K562 (cell line): ENCODE data around the gene TCF4. TPM values are rescaled to one million over a fixed set of nuclear protein-coding genes. Genes with fewer than 3 reads are reported as not detected.

ENCODE experiments used
- ATAC-seq: fragments of 200-7000 bp; cut with Tn5 transposase; 3 replicates; pipeline ENCODE4 v1.9.1; 2020; ENCODE audit warnings: moderate library complexity
- BruUV-seq: library from RNA; stranded (reverse); fragments of 400-500 nt; replicated peaks from 2 replicates; lab custom pipeline; 2021; lab: Mats Ljungman, UMichigan
- CTCF ChIA-PET: fragments of 300-600 bp; formaldehyde crosslinking; extraction: SDS; loops from one replicate; lab custom pipeline; 2021; ENCODE audit warnings: low intra/inter-chr PET ratio; lab: Yijun Ruan, JAX
- POLR2A ChIA-PET: fragments of 300-600, 350-650 bp; sonication (Branson Sonifier 250); formaldehyde crosslinking; extraction: SDS; loops from one replicate; lab custom pipeline; 2021; ENCODE audit warnings: antibody characterized with exemption, inconsistent platforms; lab: Yijun Ruan, JAX
- DNase-seq, 4 experiments: peaks; one replicate each; pipeline versions ENCODE4 v3.0.0 to v3.0.0-alpha.2; 2011 to 2018; ENCODE audit warnings: low spot score in 3 of 4, mixed read lengths in 3 of 4; ENCODE audit errors: extremely low read depth in 1 of 4
- FAIRE-seq: peaks from 2 replicates; lab custom pipeline; 2011; peaks lifted over from hg19 to GRCh38; lab: Jason Lieb, UNC
- H2AFZ ChIP-seq: 2 replicates; pipeline ENCODE4 v1.6.0; 2011; ENCODE audit warnings: low read depth, low read length, control low read depth, inconsistent platforms
- H3K27ac ChIP-seq: fragments of 200-600 bp; 3 replicates; pipeline ENCODE4 v1.8.0; 2011; ENCODE audit warnings: low read depth, mild to moderate bottlenecking, control low read depth, inconsistent platforms, low read length, moderate library complexity, mixed read lengths; ENCODE audit errors: extremely low read depth
- H3K27me3 ChIP-seq, 2 experiments: fragments of 300-600 bp in 1 of 2; 2 replicates in 1 of 2; 3 replicates in 1 of 2; pipeline versions ENCODE4 v1.6.0 to v1.8.0; 2011; ENCODE audit warnings: inconsistent platforms in 2 of 2, low read length in 2 of 2, mild to moderate bottlenecking in 1 of 2, mixed read lengths in 1 of 2, moderate library complexity in 1 of 2; ENCODE audit not compliant: control insufficient read depth in 2 of 2, insufficient read depth in 2 of 2
- H3K36me3 ChIP-seq: fragments of 300-600 bp; 3 replicates; pipeline ENCODE4 v1.8.0; 2011; ENCODE audit warnings: mild to moderate bottlenecking, low read length, inconsistent platforms; ENCODE audit not compliant: control insufficient read depth, insufficient read depth
- H3K4me1 ChIP-seq, 2 experiments: fragments of 200-600 bp in 1 of 2; replicated peaks in 1 of 2; 2 replicates in 1 of 2; 3 replicates in 1 of 2; pipeline versions ENCODE4 v1.5.1 to v1.8.0; 2011; ENCODE audit warnings: inconsistent platforms in 2 of 2, low read length in 2 of 2, mild to moderate bottlenecking in 1 of 2, mixed read lengths in 1 of 2, moderate library complexity in 1 of 2; ENCODE audit not compliant: control insufficient read depth in 2 of 2, insufficient read depth in 2 of 2
- H3K4me2 ChIP-seq: 2 replicates; pipeline ENCODE4 v1.6.1; 2011; ENCODE audit warnings: low read length, control low read depth, inconsistent platforms, mixed read lengths; ENCODE audit not compliant: insufficient read depth
- H3K4me3 ChIP-seq: fragments of 200-600 bp; sonication (generic), shearing (Covaris generic); 2 replicates; pipeline ENCODE4 v1.5.1; 2016; ENCODE audit warnings: control low read depth, inconsistent platforms
- H3K79me2 ChIP-seq: fragments of 200-600 bp; 3 replicates; pipeline ENCODE4 v1.8.0; 2011; ENCODE audit warnings: low read length, inconsistent platforms; ENCODE audit not compliant: control insufficient read depth, insufficient read depth
- H3K9ac ChIP-seq, 2 experiments: 2 replicates each; pipeline versions ENCODE4 v1.6.0 to v1.6.1; 2011; ENCODE audit warnings: low read depth in 2 of 2, low read length in 2 of 2, control low read depth in 1 of 2, inconsistent platforms in 1 of 2, mild to moderate bottlenecking in 1 of 2, mixed read lengths in 1 of 2; ENCODE audit not compliant: insufficient read depth in 1 of 2
- H3K9me1 ChIP-seq: one replicate; pipeline ENCODE4 v1.6.0; 2011; ENCODE audit warnings: inconsistent platforms, mild to moderate bottlenecking, low read length, moderate library complexity; ENCODE audit not compliant: control insufficient read depth, insufficient read depth
- H3K9me3 ChIP-seq: replicated peaks from 2 replicates; pipeline ENCODE4 v1.5.1; 2011; ENCODE audit warnings: low read depth, low read length, inconsistent platforms; ENCODE audit not compliant: control insufficient read depth, insufficient read depth
- H4K20me1 ChIP-seq: replicated peaks from 2 replicates; pipeline ENCODE4 v1.6.1; 2011; ENCODE audit warnings: low read length, inconsistent platforms, mixed read lengths; ENCODE audit not compliant: control insufficient read depth, insufficient read depth
- EGR1 ChIP-seq: fragments of 450-650 bp; conservative IDR thresholded peaks from 2 replicates; pipeline ENCODE4 v1.6.1; 2017; ENCODE audit warnings: mild to moderate bottlenecking
- WGBS: fragments of 100-300 bp; shearing (Covaris generic); methylation state at CpG from one replicate; pipeline ENCODE4 v1.1.6; 2016; ENCODE audit warnings: low coverage, mixed read lengths; ENCODE audit not compliant: insufficient coverage; ENCODE audit errors: missing lambda C conversion rate; 5-methylcytosine and 5-hydroxymethylcytosine counted together
- in situ Hi-C: fragments of 300-500 bp; cut with MboI; formaldehyde crosslinking; loops from 4 replicates; pipeline ENCODE4 v1.15.0; 2018; ENCODE audit warnings: inconsistent platforms, mixed read lengths
- intact Hi-C: fragments of 100-400 bp; cut with micrococcal nuclease; formaldehyde crosslinking; loops from 2 replicates; pipeline ENCODE4 v1.14.2; 2022
- polyA plus RNA-seq, 8 experiments: library from polyadenylated mRNA; depleted of rRNA in 4 of 8; stranded (reverse) in 5 of 8; unstranded in 3 of 8; fragments of >200 nt; fragmentation: Nextera tagmentation in 2 of 8; fragmentation: Illumina TruSeq in 1 of 8; extraction: Ambion mirVana in 2 of 8; extraction: Trizol in 1 of 8; gene quantifications; 2 replicates each; pipeline versions ENCODE4 v1.2.1 to v1.2.3, GENCODE V29; 2011 to 2014; ENCODE audit warnings: inconsistent platforms in 1 of 8, missing spikeins in 1 of 8
- total RNA-seq, 7 experiments: library from RNA; depleted of rRNA in 6 of 7; stranded (reverse); fragments of >200 nt in 6 of 7; fragmentation: Illumina TruSeq in 2 of 7; extraction: Trizol in 2 of 7; gene quantifications; 2 replicates each; pipeline versions ENCODE4 v1.2.1 to v1.2.3, GENCODE V29; 2011 to 2021; ENCODE audit warnings: low replicate concordance in 1 of 7
- TF ChIP-seq, protein P1 (sequence below): fragments of 250-450 bp; sonication (Bioruptor Pico); IDR thresholded peaks from 2 replicates; pipeline ENCODE4 v1.4.0; 2020; ENCODE audit warnings: mild to moderate bottlenecking, moderate library complexity, borderline replicate concordance

TCF4 gene
- total and polyA plus RNA-seq, 9 of the 15 experiments (the other 6 are each of a cell fraction or from before 2014, with no cell fraction given) = 4.8 to 24.7 (median 15.2) TPM

- ATAC-seq (no peak), FAIRE-seq (no peak), DNase-seq (no peak)
- Histone ChIP-seq H3K27ac (no peak overlapping the region), H3K79me2 (no peaks in the 10 kb centered on the region), H3K4me1 (no peaks in the 10 kb centered on the region; a peak in 1 of 5 replicates), H2AFZ (no peak overlapping the region), H4K20me1 (no peaks in the 10 kb centered on the region), H3K36me3 (no peaks in the 10 kb centered on the region), H3K27me3 (no peaks in the 10 kb centered on the region), H3K9ac (no peak overlapping the region), H3K9me3 (no peaks in the 10 kb centered on the region), H3K4me3 (no peak overlapping the region), H3K9me1 (no peaks in the 10 kb centered on the region), H3K4me2 (no peak overlapping the region)
- POLR2A ChIA-PET = no interaction called here
- in situ Hi-C loops (no loop called here), intact Hi-C loops (no loop called here)
- BruUV-seq = no TSS peak
- WGBS = 48% methylated on average over 5 of the region's 5 CpGs
- TF ChIP-seq EGR1 = no peak
- TF ChIP-seq, protein P1, sequence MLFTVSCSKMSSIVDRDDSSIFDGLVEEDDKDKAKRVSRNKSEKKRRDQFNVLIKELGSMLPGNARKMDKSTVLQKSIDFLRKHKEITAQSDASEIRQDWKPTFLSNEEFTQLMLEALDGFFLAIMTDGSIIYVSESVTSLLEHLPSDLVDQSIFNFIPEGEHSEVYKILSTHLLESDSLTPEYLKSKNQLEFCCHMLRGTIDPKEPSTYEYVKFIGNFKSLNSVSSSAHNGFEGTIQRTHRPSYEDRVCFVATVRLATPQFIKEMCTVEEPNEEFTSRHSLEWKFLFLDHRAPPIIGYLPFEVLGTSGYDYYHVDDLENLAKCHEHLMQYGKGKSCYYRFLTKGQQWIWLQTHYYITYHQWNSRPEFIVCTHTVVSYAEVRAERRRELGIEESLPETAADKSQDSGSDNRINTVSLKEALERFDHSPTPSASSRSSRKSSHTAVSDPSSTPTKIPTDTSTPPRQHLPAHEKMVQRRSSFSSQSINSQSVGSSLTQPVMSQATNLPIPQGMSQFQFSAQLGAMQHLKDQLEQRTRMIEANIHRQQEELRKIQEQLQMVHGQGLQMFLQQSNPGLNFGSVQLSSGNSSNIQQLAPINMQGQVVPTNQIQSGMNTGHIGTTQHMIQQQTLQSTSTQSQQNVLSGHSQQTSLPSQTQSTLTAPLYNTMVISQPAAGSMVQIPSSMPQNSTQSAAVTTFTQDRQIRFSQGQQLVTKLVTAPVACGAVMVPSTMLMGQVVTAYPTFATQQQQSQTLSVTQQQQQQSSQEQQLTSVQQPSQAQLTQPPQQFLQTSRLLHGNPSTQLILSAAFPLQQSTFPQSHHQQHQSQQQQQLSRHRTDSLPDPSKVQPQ (CRISPR knock-in tag) = no peak
- CTCF ChIA-PET = no interaction called here
Observed at GRCh38 chr18:55407774-55408535, 180.0 kb downstream of the TCF4 start.
